Sigmoid colon (tissue), 7 donors: ENCODE measurements around the gene CD44. TPM values are rescaled to one million over a fixed set of nuclear protein-coding genes. Genes with fewer than 3 reads are reported as not detected.
A peak's percentile ranks its signal among the peaks of the same experiment; 100 is the strongest.

Experiments used
- DNase-seq: peaks from one replicate; pipeline ENCODE4 v3.0.0-alpha.2; 2019
- H3K27ac ChIP-seq, 4 donors: fragments of 200-600 bp; sonication (generic); one replicate each; pipeline ENCODE4 v1.5.1; 2016 to 2019; ENCODE audit warnings: mild to moderate bottlenecking in 1 of 4
- H3K27me3 ChIP-seq, 3 donors: fragments of 200-600 bp; sonication (generic); one replicate each; pipeline ENCODE4 v1.5.1; 2019; ENCODE audit warnings: mild to moderate bottlenecking in 1 of 3
- H3K36me3 ChIP-seq, 4 donors: fragments of 200-600 bp; sonication (generic); one replicate each; pipeline ENCODE4 v1.5.1; 2016 to 2019
- H3K4me1 ChIP-seq, 4 donors: fragments of 200-600 bp; sonication (generic); one replicate each; pipeline ENCODE4 v1.5.1; 2017 to 2019
- H3K4me3 ChIP-seq, 4 donors: fragments of 200-600 bp; sonication (generic); one replicate each; pipeline ENCODE4 v1.5.1; 2017 to 2019; ENCODE audit warnings: mild to moderate bottlenecking in 2 of 4, moderate library complexity in 1 of 4
- H3K9me3 ChIP-seq, 4 donors: fragments of 200-600 bp in 3 of 4; sonication (generic) in 3 of 4; one replicate each; pipeline versions ENCODE4 v1.5.1 to v1.6.1; 2013 to 2019
- CTCF ChIP-seq, 4 experiments: fragments of 450-650 bp in 3 of 4; fragments of 200-600 bp in 1 of 4; IDR thresholded peaks; one replicate each; pipeline ENCODE4 v1.5.1; 2016 to 2019; ENCODE audit warnings: antibody characterized with exemption in 4 of 4, mild to moderate bottlenecking in 3 of 4, moderate library complexity in 2 of 4
- EP300 ChIP-seq, 4 donors: sonication (generic); formaldehyde crosslinking; IDR thresholded peaks; one replicate each; pipeline ENCODE4 v1.6.1; 2017; ENCODE audit warnings: antibody characterized with exemption in 4 of 4
- POLR2A ChIP-seq, 2 donors: fragments of 450-650 bp; IDR thresholded peaks; one replicate each; pipeline ENCODE4 v1.6.1; 2016; ENCODE audit warnings: antibody characterized with exemption in 2 of 2, mild to moderate bottlenecking in 2 of 2, moderate library complexity in 2 of 2
- POLR2AphosphoS5 ChIP-seq, 4 donors: sonication (generic); formaldehyde crosslinking; IDR thresholded peaks; one replicate each; pipeline ENCODE4 v1.6.1; 2017; ENCODE audit warnings: antibody characterized with exemption in 4 of 4
- whole genome bisulfite sequencing, 2 donors: extraction: QIAGEN DNeasy Blood & Tissue Kit; methylation state at CpG; one replicate each; pipeline ENCODE4 v1.1.7; 2013; 5-methylcytosine and 5-hydroxymethylcytosine counted together
- intact Hi-C: fragments of 100-400 bp; cut with DNase I; formaldehyde crosslinking; loops from one replicate; pipeline ENCODE4 v1.15.1; 2023
- polyA plus RNA-seq, 3 donors: library from polyadenylated mRNA; stranded (reverse); fragments of 200-250 nt; gene quantifications; one replicate each; pipeline ENCODE4 v1.2.3, GENCODE V29; 2013
- total RNA-seq, 4 donors: library from RNA; depleted of rRNA; stranded (reverse); fragments of >200 nt; gene quantifications; one replicate each; pipeline ENCODE4 v1.1.0, GENCODE V29; 2016
- donor health status: healthy with polysubstance abuse.
- donor health status: Bipolar disorder and iron deficiency.
- donor health status: healthy.

The CD44 gene
- total and polyA plus RNA-seq, 7 donors = 28.4 to 228 (median 76.4) TPM

GRCh38 chr11:35114906-35115687 is 23.9 kb upstream of the CD44 start:
- DNase-seq = no peak
- Histone ChIP-seq H3K9me3 (no peaks in the 10 kb centered on the region), H3K27ac (peak overlapping the region in 1 of 4 donors; percentile 18), H3K4me1 (peaks cover 0 to 44% (median 24%) of the 10 kb centered on the region in 4 donors), H3K27me3 (no peaks in the 10 kb centered on the region), H3K4me3 (no peak overlapping the region), H3K36me3 (no peaks in the 10 kb centered on the region)
- TF ChIP-seq POLR2A (IDR thresholded peaks at IDR 0.05) = no peak
- no peak for TF ChIP-seq EP300 (IDR thresholded peaks at IDR 0.05)
- TF ChIP-seq POLR2AphosphoS5 (IDR thresholded peaks at IDR 0.05) = no peak
- no peak for TF ChIP-seq CTCF (IDR thresholded peaks at IDR 0.05)
- WGBS, 2 donors = 90 to 92% methylated on average over 9 of the region's 9 CpGs
- intact Hi-C loops = no loop called here

- TF ChIP-seq EP300 (IDR thresholded peaks at IDR 0.05) (no peak), CTCF (IDR thresholded peaks at IDR 0.05) (no peak), POLR2A (IDR thresholded peaks at IDR 0.05) (no peak), POLR2AphosphoS5 (IDR thresholded peaks at IDR 0.05) (no peak)
Observed at GRCh38 chr11:35115688-35116030, 23.3 kb upstream of the CD44 start.

GRCh38 chr11:35116245-35116644 is 22.7 kb upstream of the CD44 start:
- Histone ChIP-seq H3K36me3 (no peaks in the 10 kb centered on the region), H3K9me3 (no peaks in the 10 kb centered on the region), H3K27ac (peak overlapping the region; percentile 1 to 72 (median 70)), H3K4me3 (no peak overlapping the region), H3K4me1 (peaks cover 0 to 40% (median 22%) of the 10 kb centered on the region in 4 donors), H3K27me3 (no peaks in the 10 kb centered on the region)
- intact Hi-C loops = no loop called here
- TF ChIP-seq POLR2A (IDR thresholded peaks at IDR 0.05) = no peak
- TF ChIP-seq POLR2AphosphoS5 (IDR thresholded peaks at IDR 0.05) = no peak
- TF ChIP-seq EP300 (IDR thresholded peaks at IDR 0.05) = no peak
- no peak for TF ChIP-seq CTCF (IDR thresholded peaks at IDR 0.05)
- DNase-seq = no peak
- 83 to 88% methylated on average over 5 of the region's 5 CpGs for WGBS, 2 donors

More at GRCh38 chr11:35115688-35116030, 23.3 kb upstream of the CD44 start:
- DNase-seq = no peak
- Histone ChIP-seq H3K27ac (peak overlapping the region in 1 of 4 donors; percentile 18), H3K36me3 (no peaks in the 10 kb centered on the region), H3K9me3 (no peaks in the 10 kb centered on the region), H3K27me3 (no peaks in the 10 kb centered on the region), H3K4me3 (no peak overlapping the region), H3K4me1 (peaks cover 0 to 44% (median 24%) of the 10 kb centered on the region in 4 donors)
- intact Hi-C loops = no loop called here
- 90% methylated on average over 4 of the region's 4 CpGs for WGBS, 2 donors

- intact Hi-C loops = no loop called here
- 34 to 67% methylated on average over 4 of the region's 4 CpGs for WGBS, 2 donors
- Histone ChIP-seq H3K27me3 (no peaks in the 10 kb centered on the region), H3K4me1 (peaks cover 0 to 35% (median 18%) of the 10 kb centered on the region in 4 donors), H3K36me3 (no peaks in the 10 kb centered on the region), H3K27ac (peak overlapping the region; percentile 1 to 72 (median 70)), H3K4me3 (no peak overlapping the region), H3K9me3 (no peaks in the 10 kb centered on the region)
- TF ChIP-seq EP300 (IDR thresholded peaks at IDR 0.05) (no peak), POLR2AphosphoS5 (IDR thresholded peaks at IDR 0.05) (peak in 1 of 4 donors; percentile 25), POLR2A (IDR thresholded peaks at IDR 0.05) (no peak)
- DNase-seq = no peak
Observed at GRCh38 chr11:35116762-35117640, 22.0 kb upstream of the CD44 start.

GRCh38 chr11:35118906-35119305 is 20.1 kb upstream of the CD44 start:
- TF ChIP-seq CTCF (IDR thresholded peaks at IDR 0.05) = no peak
- TF ChIP-seq POLR2AphosphoS5 (IDR thresholded peaks at IDR 0.05) = no peak
- no peak for TF ChIP-seq POLR2A (IDR thresholded peaks at IDR 0.05)
- TF ChIP-seq EP300 (IDR thresholded peaks at IDR 0.05) = no peak
- intact Hi-C loops = no loop called here
- 84 to 93% methylated on average over 4 of the region's 4 CpGs for WGBS, 2 donors
- Histone ChIP-seq H3K4me1 (peaks cover 0 to 35% (median 18%) of the 10 kb centered on the region in 4 donors), H3K27me3 (no peaks in the 10 kb centered on the region), H3K27ac (no peak overlapping the region), H3K9me3 (no peaks in the 10 kb centered on the region), H3K36me3 (no peaks in the 10 kb centered on the region), H3K4me3 (no peak overlapping the region)
- no peak for DNase-seq
